Transverse colon (tissue), 4 donors: ENCODE measurements around the gene IL1RN.

Source experiments
- CTCF ChIP-seq, 5 experiments: fragments of 200-600 bp in 3 of 5; fragments of 450-650 bp in 2 of 5; sonication (generic) in 3 of 5; IDR thresholded peaks; 1 replicate in 2 of 5; 2 replicates in 3 of 5; pipeline ENCODE4 v1.5.1; 2016 to 2017; ENCODE audit warnings: antibody characterized with exemption in 5 of 5, inconsistent platforms in 3 of 5, mild to moderate bottlenecking in 2 of 5, moderate library complexity in 1 of 5
- POLR2AphosphoS5 ChIP-seq, 3 donors: sonication (generic); formaldehyde crosslinking; IDR thresholded peaks; one replicate each; pipeline ENCODE4 v1.6.1; 2016; ENCODE audit warnings: antibody characterized with exemption in 3 of 3

DNA sequence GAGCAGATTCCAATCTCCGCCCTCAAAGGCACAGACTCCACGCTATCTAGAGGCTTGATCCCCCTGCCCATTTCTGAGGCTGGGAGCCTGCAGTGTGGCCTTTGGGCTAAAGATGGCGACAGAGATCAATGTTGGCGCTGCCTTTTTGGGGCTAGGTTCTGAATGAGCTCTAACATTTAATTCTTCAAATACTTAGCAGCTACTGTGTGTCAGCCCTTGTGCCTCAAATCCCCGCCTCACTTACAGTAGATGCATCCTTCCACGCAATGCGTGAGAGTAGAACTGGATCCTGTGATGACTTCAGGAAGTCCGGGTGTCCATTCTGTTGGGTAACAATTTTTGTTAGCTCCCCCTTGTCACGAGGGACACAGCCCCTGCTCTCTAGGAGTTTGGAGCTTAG lies 47.3 kb upstream of the IL1RN start:
- peak; percentile 36 to 52 (median 48) for TF ChIP-seq CTCF (IDR thresholded peaks at IDR 0.05)
- no peak for TF ChIP-seq POLR2AphosphoS5 (IDR thresholded peaks at IDR 0.05)
